Fibroblast of skin of abdomen (primary cell): Measurements from ENCODE around the gene GAS2L3.
"Not testable (repeated sequence)": the region's sequence is repeated elsewhere in the genome, so short reads cannot be mapped to it uniquely, and the experiment has no call there.

Experiments
- DNase-seq: peaks from one replicate; pipeline ENCODE4 v3.0.0-alpha.2; 2013

GAS2L3 gene

GRCh38 chr12:100574187-100575074 is 947 bp downstream of the GAS2L3 start:
- peak; percentile 16 for DNase-seq

- DNase-seq: peak; percentile 75
Observed at GRCh38 chr12:100576331-100577036, 3.0 kb downstream of the GAS2L3 start.

GRCh38 chr12:100578923-100579322 is 5.4 kb downstream of the GAS2L3 start:
- DNase-seq: no peak

GRCh38 chr12:100579844-100580243 is 6.4 kb downstream of the GAS2L3 start:
- DNase-seq: no peak

- no peak for DNase-seq
Observed at GRCh38 chr12:100584256-100584655, 10.8 kb downstream of the GAS2L3 start.

GRCh38 chr12:100591979-100592378 is 18.5 kb downstream of the GAS2L3 start:
- DNase-seq: no peak

GRCh38 chr12:100593490-100593889 is 20.0 kb downstream of the GAS2L3 start:
- DNase-seq: peak; percentile 31

- no peak for DNase-seq
Observed at GRCh38 chr12:100601626-100602025, 28.1 kb downstream of the GAS2L3 start.

GRCh38 chr12:100602997-100603396 is 29.5 kb downstream of the GAS2L3 start:
- not testable (repeated sequence) for DNase-seq

- DNase-seq: no peak
Observed at GRCh38 chr12:100608776-100609175, 35.3 kb downstream of the GAS2L3 start.

GRCh38 chr12:100610666-100611430 is 37.4 kb downstream of the GAS2L3 start:
- DNase-seq: peak; percentile 5

GRCh38 chr12:100612606-100613005 is 39.1 kb downstream of the GAS2L3 start:
- DNase-seq: no peak

GRCh38 chr12:100624571-100624970 is 51.1 kb downstream of the GAS2L3 start:
- DNase-seq: no peak

- no peak for DNase-seq
Observed at GRCh38 chr12:100632445-100632892, 59.0 kb downstream of the GAS2L3 start.

GRCh38 chr12:100633082-100633785 is 59.8 kb downstream of the GAS2L3 start:
- DNase-seq: not testable (repeated sequence)

- DNase-seq: no peak
Observed at GRCh38 chr12:100643246-100643645, 69.8 kb downstream of the GAS2L3 start.

- no peak for DNase-seq
Observed at GRCh38 chr12:100646896-100647295, 73.4 kb downstream of the GAS2L3 start.

GRCh38 chr12:100651108-100651507 is 77.6 kb downstream of the GAS2L3 start:
- DNase-seq: no peak

GRCh38 chr12:100651694-100652093 is 78.2 kb downstream of the GAS2L3 start:
- no peak for DNase-seq

GRCh38 chr12:100652488-100652887 is 79.0 kb downstream of the GAS2L3 start:
- DNase-seq: no peak

GRCh38 chr12:100656141-100656540 is 82.7 kb downstream of the GAS2L3 start:
- no peak for DNase-seq

- no peak for DNase-seq
Observed at GRCh38 chr12:100656856-100657255, 83.4 kb downstream of the GAS2L3 start.
